OCI-LY3 (cell line): ENCODE data around the gene ANKRD2.

ENCODE experiments used
- H2AFZ ChIP-seq: fragments of 200-600, 300-600 bp; shearing (Covaris generic); 2 replicates; pipeline ENCODE4 v1.6.0; 2014; ENCODE audit warnings: antibody characterized with exemption, low read depth, low read length
- H3K27ac ChIP-seq: fragments of 200-600, 300-600 bp; sonication (generic); 2 replicates; pipeline ENCODE4 v1.5.1; 2014; ENCODE audit warnings: mild to moderate bottlenecking, low read length, moderate library complexity, mixed read lengths
- H3K27me3 ChIP-seq: fragments of 200-600, 300-600 bp; sonication (generic); 2 replicates; pipeline ENCODE4 v1.6.1; 2014; ENCODE audit warnings: low read depth, low read length, mixed read lengths
- H3K36me3 ChIP-seq: fragments of 200-600, 300-600 bp; sonication (generic); replicated peaks from 2 replicates; pipeline ENCODE3; 2014; ENCODE audit warnings: low read depth, low read length, mixed read lengths
- H3K4me1 ChIP-seq: fragments of 300-600, 200-600 bp; sonication (generic); 2 replicates; pipeline ENCODE4 v1.6.1; 2014; ENCODE audit warnings: low read length, mixed read lengths
- H3K4me2 ChIP-seq: fragments of 200-600, 300-600 bp; sonication (generic); 2 replicates; pipeline ENCODE4 v1.6.1; 2014; ENCODE audit warnings: low read length, mixed read lengths
- H3K4me3 ChIP-seq: fragments of 300-600, 200-600 bp; sonication (generic); 2 replicates; pipeline ENCODE4 v1.5.1; 2014; ENCODE audit warnings: antibody characterized with exemption, mild to moderate bottlenecking, low read length, moderate library complexity
- H3K79me2 ChIP-seq: fragments of 300-600, 200-600 bp; shearing (Covaris generic); 2 replicates; pipeline ENCODE4 v1.6.1; 2014; ENCODE audit warnings: mild to moderate bottlenecking, low read length, mixed read lengths
- H3K9ac ChIP-seq: fragments of 300-600, 200-600 bp; shearing (Covaris generic); 2 replicates; pipeline ENCODE4 v1.6.0; 2014; ENCODE audit warnings: mild to moderate bottlenecking, low read length, moderate library complexity
- H3K9me3 ChIP-seq: fragments of 200-600, 300-600 bp; shearing (Covaris generic); 2 replicates; pipeline ENCODE4 v1.6.1; 2014; ENCODE audit warnings: low read length, mixed read lengths; ENCODE audit not compliant: insufficient read depth
- H4K20me1 ChIP-seq: fragments of 200-600, 300-600 bp; sonication (generic); 2 replicates; pipeline ENCODE4 v1.6.1; 2016; ENCODE audit warnings: low read length, mixed read lengths; ENCODE audit not compliant: insufficient read depth
- EZH2phosphoT487 ChIP-seq: fragments of 200-600 bp; shearing (Covaris generic); IDR thresholded peaks from 2 replicates; pipeline ENCODE4 v1.6.1; 2018; ENCODE audit warnings: antibody characterized with exemption, mixed run types, low read depth
- TF ChIP-seq, protein P1 (sequence below): fragments of 200-600, 300-600 bp; sonication (generic); IDR thresholded peaks from 2 replicates; pipeline ENCODE4 v1.5.1; 2014; ENCODE audit warnings: antibody characterized with exemption, low read length, low read depth

Gene ANKRD2

DNA sequence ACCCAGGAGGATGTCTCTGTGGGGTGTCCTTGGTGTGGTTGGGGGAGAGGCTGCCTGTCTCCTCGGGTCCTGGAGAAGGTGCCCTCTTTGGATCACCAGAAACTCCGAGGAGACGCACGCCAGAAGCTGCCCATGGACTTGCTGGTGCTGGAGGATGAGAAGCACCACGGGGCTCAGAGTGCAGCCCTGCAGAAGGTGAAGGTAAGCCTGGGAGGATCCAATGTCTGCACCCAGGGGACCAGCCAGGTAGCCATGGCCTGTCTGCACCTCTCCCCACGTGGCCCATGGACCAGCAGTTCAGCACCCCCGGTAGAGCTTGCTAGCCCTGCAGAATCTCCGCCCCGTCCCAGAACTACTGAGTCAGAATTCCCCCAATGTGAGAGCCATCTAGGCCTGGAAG lies 5.1 kb downstream of the ANKRD2 start:
- H3K4me3 ChIP-seq, result no peak overlapping the region
- H2AFZ ChIP-seq, result no peak overlapping the region
- no peaks in the 10 kb centered on the region for H3K36me3 ChIP-seq
- H3K27ac ChIP-seq, result no peak overlapping the region
- no peaks in the 10 kb centered on the region for H3K4me1 ChIP-seq
- no peak overlapping the region for H3K4me2 ChIP-seq
- H3K9ac ChIP-seq, result no peak overlapping the region
- H3K79me2 ChIP-seq, result no peaks in the 10 kb centered on the region
- no peaks in the 10 kb centered on the region for H3K9me3 ChIP-seq
- no peak for TF ChIP-seq EZH2phosphoT487
- TF ChIP-seq, protein P1, sequence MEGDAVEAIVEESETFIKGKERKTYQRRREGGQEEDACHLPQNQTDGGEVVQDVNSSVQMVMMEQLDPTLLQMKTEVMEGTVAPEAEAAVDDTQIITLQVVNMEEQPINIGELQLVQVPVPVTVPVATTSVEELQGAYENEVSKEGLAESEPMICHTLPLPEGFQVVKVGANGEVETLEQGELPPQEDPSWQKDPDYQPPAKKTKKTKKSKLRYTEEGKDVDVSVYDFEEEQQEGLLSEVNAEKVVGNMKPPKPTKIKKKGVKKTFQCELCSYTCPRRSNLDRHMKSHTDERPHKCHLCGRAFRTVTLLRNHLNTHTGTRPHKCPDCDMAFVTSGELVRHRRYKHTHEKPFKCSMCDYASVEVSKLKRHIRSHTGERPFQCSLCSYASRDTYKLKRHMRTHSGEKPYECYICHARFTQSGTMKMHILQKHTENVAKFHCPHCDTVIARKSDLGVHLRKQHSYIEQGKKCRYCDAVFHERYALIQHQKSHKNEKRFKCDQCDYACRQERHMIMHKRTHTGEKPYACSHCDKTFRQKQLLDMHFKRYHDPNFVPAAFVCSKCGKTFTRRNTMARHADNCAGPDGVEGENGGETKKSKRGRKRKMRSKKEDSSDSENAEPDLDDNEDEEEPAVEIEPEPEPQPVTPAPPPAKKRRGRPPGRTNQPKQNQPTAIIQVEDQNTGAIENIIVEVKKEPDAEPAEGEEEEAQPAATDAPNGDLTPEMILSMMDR, result no peak
- H3K27me3 ChIP-seq, result no peaks in the 10 kb centered on the region
- H4K20me1 ChIP-seq, result no peaks in the 10 kb centered on the region

DNA sequence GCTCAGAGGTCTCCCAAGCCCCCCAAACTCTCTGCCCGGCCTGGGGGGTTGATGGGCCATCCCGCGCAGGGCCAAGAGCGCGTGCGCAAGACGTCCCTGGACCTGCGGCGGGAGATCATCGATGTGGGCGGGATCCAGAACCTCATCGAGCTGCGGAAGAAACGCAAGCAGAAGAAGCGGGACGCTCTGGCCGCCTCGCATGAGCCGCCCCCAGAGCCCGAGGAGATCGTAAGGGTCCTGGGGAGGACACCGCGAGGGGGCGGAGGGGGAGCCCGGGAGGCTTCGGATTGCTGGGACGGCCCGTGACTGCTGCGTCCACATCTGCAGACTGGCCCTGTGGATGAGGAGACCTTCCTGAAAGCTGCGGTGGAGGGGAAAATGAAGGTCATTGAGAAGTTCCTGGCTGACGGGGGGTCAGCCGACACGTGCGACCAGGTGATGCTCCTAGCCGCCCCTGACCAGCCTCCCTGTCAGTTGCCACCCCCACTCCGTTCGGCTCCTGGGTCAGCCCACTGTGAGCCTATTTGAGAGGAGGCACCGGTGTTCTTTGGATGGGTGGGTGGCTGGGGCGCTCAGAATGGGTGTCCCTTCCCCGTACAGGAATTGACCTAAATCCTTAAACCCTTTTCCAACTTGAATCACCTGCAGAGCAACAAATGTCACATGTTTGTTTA lies 5.7 kb downstream of the ANKRD2 start:
- no peaks in the 10 kb centered on the region for H3K79me2 ChIP-seq
- no peak overlapping the region for H3K27ac ChIP-seq
- no peak overlapping the region for H2AFZ ChIP-seq

DNA sequence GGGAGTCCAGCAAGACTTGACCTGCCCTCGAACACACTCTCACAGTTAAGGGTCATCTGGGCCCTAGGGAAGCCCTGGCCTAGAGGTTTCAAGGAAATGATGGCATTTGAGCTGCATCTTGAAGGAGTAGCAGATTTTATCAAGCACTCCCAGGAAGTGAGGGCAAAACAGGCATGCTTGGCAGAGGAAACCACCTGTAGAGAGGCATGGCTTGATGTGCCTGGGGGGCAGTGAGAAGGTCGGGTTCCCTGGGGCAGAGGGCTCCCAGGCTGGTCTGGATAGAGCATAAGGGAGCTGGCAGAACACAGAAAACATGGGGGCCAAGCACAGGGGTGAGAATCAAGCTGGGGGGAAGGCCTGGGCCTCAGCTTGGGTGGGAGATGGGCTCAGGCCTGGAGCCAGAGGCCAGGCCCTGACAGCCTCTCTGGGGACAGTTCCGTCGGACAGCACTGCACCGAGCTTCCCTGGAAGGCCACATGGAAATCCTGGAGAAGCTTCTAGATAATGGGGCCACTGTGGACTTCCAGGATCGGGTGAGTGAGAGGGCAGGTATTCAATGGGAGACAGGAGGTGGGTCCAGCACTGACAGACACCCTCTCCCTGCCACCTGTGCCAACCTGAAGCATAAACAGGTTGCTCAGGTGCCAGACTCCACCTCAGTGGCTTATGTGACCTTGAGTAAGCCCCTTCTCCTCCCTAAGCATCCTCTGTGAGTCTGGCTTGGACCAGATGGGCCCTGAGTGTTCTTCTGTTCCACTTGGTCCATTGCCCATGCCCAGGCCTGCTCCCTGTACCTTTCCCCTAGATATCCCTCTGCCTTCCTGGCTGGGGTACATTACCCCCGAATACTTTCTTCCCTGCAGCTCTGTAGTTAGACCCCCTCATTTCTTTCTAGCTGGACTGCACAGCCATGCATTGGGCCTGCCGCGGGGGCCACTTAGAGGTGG lies 8.1 kb downstream of the ANKRD2 start:
- H2AFZ ChIP-seq, result no peak overlapping the region
- TF ChIP-seq, protein P1, result no peak
- no peak for TF ChIP-seq EZH2phosphoT487
- H3K4me1 ChIP-seq, result no peaks in the 10 kb centered on the region
- H3K4me3 ChIP-seq, result no peak overlapping the region
- H3K27me3 ChIP-seq, result no peaks in the 10 kb centered on the region
- no peaks in the 10 kb centered on the region for H3K79me2 ChIP-seq
- H3K27ac ChIP-seq, result no peak overlapping the region
- H4K20me1 ChIP-seq, result no peaks in the 10 kb centered on the region
- no peaks in the 10 kb centered on the region for H3K36me3 ChIP-seq
- no peaks in the 10 kb centered on the region for H3K9me3 ChIP-seq
- no peak overlapping the region for H3K4me2 ChIP-seq
- no peak overlapping the region for H3K9ac ChIP-seq

More for the DNA sequence above, 5.7 kb downstream of the ANKRD2 start:
- Histone ChIP-seq H3K27me3 (no peaks in the 10 kb centered on the region), H4K20me1 (no peaks in the 10 kb centered on the region), H3K4me1 (no peaks in the 10 kb centered on the region), H3K9me3 (no peaks in the 10 kb centered on the region), H3K9ac (no peak overlapping the region), H3K4me2 (no peak overlapping the region), H3K4me3 (no peak overlapping the region), H3K36me3 (no peaks in the 10 kb centered on the region)
- TF ChIP-seq, protein P1, result no peak
- no peak for TF ChIP-seq EZH2phosphoT487

DNA sequence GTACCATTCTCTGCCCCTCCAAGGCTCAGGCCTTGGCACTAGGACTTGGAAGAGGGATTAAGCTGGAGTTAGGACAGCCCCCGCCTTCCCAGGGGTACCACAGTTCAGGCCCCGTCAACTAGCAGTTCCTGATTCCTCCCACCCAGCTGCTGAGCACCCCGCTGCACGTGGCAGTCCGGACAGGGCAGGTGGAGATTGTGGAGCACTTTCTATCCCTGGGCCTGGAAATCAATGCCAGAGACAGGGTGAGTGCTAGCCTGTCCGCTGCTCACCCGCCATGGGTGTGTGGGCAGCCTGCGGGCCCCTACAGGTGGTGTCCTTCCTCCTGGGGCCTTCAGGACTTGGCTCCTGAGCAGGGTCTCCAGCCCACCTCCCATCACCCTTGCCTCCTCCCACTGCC lies 9.6 kb downstream of the ANKRD2 start:
- H2AFZ ChIP-seq, result no peak overlapping the region
- H3K79me2 ChIP-seq, result no peaks in the 10 kb centered on the region
- H4K20me1 ChIP-seq, result no peaks in the 10 kb centered on the region
- no peak overlapping the region for H3K4me3 ChIP-seq
- no peak overlapping the region for H3K4me2 ChIP-seq
- no peak overlapping the region for H3K9ac ChIP-seq
- no peaks in the 10 kb centered on the region for H3K27me3 ChIP-seq
- no peaks in the 10 kb centered on the region for H3K4me1 ChIP-seq
- H3K27ac ChIP-seq, result no peak overlapping the region
- TF ChIP-seq, protein P1, result no peak
- no peak for TF ChIP-seq EZH2phosphoT487
- no peaks in the 10 kb centered on the region for H3K36me3 ChIP-seq
- H3K9me3 ChIP-seq, result no peaks in the 10 kb centered on the region
